Thyroid gland (tissue), 4 donors: Measurements from ENCODE around the gene TTC1.

Source experiments
- POLR2A ChIP-seq, 2 donors: fragments of 450-650 bp; IDR thresholded peaks; one replicate each; pipeline ENCODE4 v1.6.1; 2017; ENCODE audit warnings: antibody characterized with exemption in 2 of 2, mild to moderate bottlenecking in 2 of 2, moderate library complexity in 1 of 2
- TF ChIP-seq, protein P1 (sequence below), 6 experiments: fragments of 200-600 bp in 3 of 6; fragments of 450-650 bp in 3 of 6; sonication (generic) in 3 of 6; IDR thresholded peaks; one replicate each; pipeline ENCODE4 v1.5.1; 2016 to 2019; ENCODE audit warnings: antibody characterized with exemption in 6 of 6, mild to moderate bottlenecking in 2 of 6, inconsistent platforms in 1 of 6, moderate library complexity in 1 of 6

DNA sequence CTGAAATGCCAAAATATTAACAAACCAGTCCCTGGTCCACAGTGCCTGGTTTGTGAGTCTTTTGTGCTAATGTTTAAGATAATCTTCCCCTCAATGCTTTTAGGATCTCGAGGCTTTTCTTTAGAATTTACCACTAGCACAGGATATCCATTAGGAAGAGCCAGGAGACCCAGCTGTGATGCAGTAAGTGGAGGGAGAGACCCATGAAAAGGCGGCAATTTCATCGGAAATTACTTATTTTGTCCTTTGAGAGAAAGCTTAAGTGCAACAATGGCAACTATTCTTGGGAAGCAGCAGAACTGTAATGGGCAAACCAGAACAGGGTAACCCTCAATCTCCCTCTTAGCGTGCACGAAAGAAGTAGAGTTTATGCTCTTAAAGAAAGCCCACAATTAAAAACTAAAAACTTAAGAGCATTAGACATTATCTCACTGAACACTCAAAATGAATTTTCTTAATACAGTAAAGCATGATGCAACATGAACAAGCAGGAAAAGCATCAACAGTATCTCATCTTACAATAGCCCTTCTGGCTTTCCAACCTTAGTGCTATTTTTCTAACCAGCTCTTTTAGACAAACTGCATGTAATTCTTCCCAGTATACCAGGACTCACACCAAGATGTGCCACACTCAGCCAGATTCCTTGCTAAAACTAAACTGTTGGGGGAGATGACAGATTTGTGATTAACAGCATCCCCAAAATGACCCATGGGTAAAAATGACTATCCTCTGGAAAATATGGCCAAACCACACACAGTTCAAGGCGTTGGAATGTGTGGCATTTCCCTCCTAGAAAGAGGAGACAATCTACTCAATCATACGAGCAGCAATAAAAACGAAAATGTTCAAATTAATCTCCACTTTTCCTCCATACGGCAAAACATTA, 73.9 kb downstream of the TTC1 start:
- TF ChIP-seq, protein P1, sequence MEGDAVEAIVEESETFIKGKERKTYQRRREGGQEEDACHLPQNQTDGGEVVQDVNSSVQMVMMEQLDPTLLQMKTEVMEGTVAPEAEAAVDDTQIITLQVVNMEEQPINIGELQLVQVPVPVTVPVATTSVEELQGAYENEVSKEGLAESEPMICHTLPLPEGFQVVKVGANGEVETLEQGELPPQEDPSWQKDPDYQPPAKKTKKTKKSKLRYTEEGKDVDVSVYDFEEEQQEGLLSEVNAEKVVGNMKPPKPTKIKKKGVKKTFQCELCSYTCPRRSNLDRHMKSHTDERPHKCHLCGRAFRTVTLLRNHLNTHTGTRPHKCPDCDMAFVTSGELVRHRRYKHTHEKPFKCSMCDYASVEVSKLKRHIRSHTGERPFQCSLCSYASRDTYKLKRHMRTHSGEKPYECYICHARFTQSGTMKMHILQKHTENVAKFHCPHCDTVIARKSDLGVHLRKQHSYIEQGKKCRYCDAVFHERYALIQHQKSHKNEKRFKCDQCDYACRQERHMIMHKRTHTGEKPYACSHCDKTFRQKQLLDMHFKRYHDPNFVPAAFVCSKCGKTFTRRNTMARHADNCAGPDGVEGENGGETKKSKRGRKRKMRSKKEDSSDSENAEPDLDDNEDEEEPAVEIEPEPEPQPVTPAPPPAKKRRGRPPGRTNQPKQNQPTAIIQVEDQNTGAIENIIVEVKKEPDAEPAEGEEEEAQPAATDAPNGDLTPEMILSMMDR (IDR thresholded peaks at IDR 0.05), result no peak
- TF ChIP-seq POLR2A (IDR thresholded peaks at IDR 0.05), result no peak
